ENCODE results near the gene C11orf98. TPM values are rescaled to one million over a fixed set of nuclear protein-coding genes. Genes with fewer than 3 reads are reported as not detected.

The C11orf98 gene
- total and polyA plus RNA-seq, 2 of the 13 experiments (the other 11 are each of a cell fraction or from before 2014, with no cell fraction given): 30.4 to 91.8 TPM

DNA sequence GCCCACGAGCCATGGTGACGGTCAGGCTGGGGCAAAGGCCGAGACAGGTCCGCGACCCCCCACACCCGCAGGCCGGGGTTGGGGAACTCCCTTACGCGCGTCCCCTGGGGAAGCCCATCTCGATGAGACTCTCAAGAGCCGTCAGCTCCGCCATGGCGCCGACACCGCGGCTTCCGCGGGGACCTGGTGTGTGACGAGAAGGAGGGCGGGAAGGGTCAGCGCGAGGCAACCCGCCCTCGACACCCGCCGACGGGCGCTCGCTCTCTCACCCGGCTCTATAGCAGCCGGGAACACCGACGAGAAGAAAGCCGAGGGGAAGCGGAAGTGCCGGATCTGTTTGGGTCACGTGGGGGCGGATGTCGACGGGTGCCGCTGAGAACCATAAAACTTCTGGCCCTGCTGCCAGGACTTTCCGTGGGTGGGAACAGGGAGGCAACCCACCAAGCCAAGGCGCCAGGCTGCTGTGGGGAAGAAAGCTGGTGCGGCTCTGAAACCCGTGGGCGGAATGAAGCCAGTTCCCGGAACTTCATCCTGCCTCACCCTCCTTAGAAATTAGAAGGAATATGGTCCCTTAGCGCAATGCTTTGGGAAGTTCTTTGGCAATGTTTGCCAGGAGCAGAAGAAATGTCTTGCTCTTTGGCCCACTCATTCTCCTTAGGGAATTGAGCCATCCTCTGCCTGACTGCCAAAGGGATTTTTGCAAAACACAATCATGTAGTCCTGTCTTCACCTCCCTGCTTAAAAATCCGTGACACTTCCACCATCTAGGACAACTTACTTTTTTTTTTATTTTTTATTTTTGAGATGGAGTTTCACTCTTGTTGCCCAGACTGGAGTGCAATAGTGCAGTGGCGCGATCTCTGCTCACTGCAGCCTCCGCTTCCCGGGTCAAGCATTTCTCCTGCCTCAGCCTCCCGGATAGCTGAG is 14.0 kb upstream of the C11orf98 start, which contains the start of gene UBXN1 (continued):
- TF ChIP-seq ZNF629 (CRISPR knock-in tag; conservative IDR thresholded peaks at IDR 0.05) (no peak), ZBTB8A (CRISPR knock-in tag; IDR thresholded peaks at IDR 0.05; ENCODE audit: borderline replicate concordance, low read depth) (no peak), PPARG (CRISPR knock-in tag; conservative IDR thresholded peaks at IDR 0.05) (peak; percentile 54), ZNF570 (CRISPR knock-in tag; IDR thresholded peaks at IDR 0.05; ENCODE audit: borderline replicate concordance) (no peak), NFYC (CRISPR knock-in tag; IDR thresholded peaks at IDR 0.05) (no peak; the same call in 1 of the 2 replicates), CHCHD3 (CRISPR knock-in tag; IDR thresholded peaks at IDR 0.05) (no peak), ZSCAN29 (CRISPR knock-in tag; conservative IDR thresholded peaks at IDR 0.05) (no peak), ISX (CRISPR knock-in tag; conservative IDR thresholded peaks at IDR 0.05) (no peak), ZNF550 (CRISPR knock-in tag; IDR thresholded peaks at IDR 0.05; ENCODE audit: borderline replicate concordance) (no peak), BRCA1 (CRISPR knock-in tag; IDR thresholded peaks at IDR 0.05) (no peak), NFKB2 (CRISPR knock-in tag; IDR thresholded peaks at IDR 0.05; ENCODE audit: borderline replicate concordance) (peak; percentile 78; the same call in 1 of the 2 replicates), NR2F1 (CRISPR knock-in tag; IDR thresholded peaks at IDR 0.05) (peak in 1 of 2 experiments; percentile 33; a peak in 1 of 4 replicates), ZBTB7A (CRISPR knock-in tag; IDR thresholded peaks at IDR 0.05) (no peak)
- TF ChIP-seq, protein P1, sequence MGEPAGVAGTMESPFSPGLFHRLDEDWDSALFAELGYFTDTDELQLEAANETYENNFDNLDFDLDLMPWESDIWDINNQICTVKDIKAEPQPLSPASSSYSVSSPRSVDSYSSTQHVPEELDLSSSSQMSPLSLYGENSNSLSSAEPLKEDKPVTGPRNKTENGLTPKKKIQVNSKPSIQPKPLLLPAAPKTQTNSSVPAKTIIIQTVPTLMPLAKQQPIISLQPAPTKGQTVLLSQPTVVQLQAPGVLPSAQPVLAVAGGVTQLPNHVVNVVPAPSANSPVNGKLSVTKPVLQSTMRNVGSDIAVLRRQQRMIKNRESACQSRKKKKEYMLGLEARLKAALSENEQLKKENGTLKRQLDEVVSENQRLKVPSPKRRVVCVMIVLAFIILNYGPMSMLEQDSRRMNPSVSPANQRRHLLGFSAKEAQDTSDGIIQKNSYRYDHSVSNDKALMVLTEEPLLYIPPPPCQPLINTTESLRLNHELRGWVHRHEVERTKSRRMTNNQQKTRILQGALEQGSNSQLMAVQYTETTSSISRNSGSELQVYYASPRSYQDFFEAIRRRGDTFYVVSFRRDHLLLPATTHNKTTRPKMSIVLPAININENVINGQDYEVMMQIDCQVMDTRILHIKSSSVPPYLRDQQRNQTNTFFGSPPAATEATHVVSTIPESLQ (CRISPR knock-in tag; conservative IDR thresholded peaks at IDR 0.05): no peak
- TF ChIP-seq, protein P2, sequence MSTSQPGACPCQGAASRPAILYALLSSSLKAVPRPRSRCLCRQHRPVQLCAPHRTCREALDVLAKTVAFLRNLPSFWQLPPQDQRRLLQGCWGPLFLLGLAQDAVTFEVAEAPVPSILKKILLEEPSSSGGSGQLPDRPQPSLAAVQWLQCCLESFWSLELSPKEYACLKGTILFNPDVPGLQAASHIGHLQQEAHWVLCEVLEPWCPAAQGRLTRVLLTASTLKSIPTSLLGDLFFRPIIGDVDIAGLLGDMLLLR (CRISPR knock-in tag; IDR thresholded peaks at IDR 0.05): no peak
- TF ChIP-seq, protein P3, sequence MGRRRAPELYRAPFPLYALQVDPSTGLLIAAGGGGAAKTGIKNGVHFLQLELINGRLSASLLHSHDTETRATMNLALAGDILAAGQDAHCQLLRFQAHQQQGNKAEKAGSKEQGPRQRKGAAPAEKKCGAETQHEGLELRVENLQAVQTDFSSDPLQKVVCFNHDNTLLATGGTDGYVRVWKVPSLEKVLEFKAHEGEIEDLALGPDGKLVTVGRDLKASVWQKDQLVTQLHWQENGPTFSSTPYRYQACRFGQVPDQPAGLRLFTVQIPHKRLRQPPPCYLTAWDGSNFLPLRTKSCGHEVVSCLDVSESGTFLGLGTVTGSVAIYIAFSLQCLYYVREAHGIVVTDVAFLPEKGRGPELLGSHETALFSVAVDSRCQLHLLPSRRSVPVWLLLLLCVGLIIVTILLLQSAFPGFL (CRISPR knock-in tag; IDR thresholded peaks at IDR 0.05): no peak
- TF ChIP-seq, protein P4, sequence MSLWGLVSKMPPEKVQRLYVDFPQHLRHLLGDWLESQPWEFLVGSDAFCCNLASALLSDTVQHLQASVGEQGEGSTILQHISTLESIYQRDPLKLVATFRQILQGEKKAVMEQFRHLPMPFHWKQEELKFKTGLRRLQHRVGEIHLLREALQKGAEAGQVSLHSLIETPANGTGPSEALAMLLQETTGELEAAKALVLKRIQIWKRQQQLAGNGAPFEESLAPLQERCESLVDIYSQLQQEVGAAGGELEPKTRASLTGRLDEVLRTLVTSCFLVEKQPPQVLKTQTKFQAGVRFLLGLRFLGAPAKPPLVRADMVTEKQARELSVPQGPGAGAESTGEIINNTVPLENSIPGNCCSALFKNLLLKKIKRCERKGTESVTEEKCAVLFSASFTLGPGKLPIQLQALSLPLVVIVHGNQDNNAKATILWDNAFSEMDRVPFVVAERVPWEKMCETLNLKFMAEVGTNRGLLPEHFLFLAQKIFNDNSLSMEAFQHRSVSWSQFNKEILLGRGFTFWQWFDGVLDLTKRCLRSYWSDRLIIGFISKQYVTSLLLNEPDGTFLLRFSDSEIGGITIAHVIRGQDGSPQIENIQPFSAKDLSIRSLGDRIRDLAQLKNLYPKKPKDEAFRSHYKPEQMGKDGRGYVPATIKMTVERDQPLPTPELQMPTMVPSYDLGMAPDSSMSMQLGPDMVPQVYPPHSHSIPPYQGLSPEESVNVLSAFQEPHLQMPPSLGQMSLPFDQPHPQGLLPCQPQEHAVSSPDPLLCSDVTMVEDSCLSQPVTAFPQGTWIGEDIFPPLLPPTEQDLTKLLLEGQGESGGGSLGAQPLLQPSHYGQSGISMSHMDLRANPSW (CRISPR knock-in tag; IDR thresholded peaks at IDR 0.05; ENCODE audit: borderline replicate concordance): no peak

Data from HepG2 (cell line).